ENCODE results near the gene RAET1G. TPM values are rescaled to one million over a fixed set of nuclear protein-coding genes. Genes with fewer than 3 reads are reported as not detected.

Gene RAET1G
- total and polyA plus RNA-seq, 9 of the 15 experiments (the other 6 are each of a cell fraction or from before 2014, with no cell fraction given), result 0.11 TPM; not detected in 8

DNA sequence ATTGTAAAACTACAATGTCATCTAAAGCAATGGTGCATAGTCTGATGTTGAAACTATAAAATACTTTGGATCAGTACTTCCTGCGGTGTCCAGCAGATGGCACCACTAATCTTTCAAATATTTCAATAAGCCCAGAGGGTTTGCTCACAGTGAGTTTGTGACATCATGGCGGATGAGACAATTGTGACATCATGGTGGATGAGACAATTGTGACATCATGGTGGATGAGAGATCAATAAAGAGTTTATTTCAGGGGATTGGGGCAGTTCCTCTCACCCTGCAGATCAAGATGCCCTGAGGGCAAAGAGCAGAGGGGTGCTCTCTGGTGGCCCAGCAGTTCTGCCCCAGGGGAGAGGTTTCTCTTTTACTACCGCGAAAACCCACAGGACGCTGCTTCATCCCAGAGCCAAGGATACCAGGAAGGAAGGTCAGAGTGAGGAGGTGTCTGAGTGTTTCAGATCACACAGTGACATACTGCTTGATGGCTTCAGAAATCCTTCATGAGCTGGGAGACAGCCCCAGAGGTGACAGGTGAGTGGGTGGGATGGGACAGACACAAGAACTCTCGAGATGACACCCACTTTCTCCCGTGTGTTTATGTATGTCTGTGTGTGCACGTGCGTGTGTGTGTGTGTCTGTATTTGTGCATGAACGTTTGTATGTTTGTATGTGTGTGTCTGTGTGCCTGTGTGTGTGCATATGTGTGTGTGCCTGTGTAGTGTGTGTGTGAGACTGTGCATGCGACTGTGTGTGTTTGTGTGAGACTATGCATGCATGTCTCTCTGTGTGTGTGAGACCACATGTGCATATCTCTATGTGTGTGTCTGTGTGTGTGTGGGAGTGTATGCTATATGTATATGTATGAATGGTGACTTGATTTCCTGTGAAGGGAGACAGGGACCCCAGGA lies 11.6 kb upstream of the RAET1G start (continued):
- TF ChIP-seq MYBL2 (IDR thresholded peaks at IDR 0.05; ENCODE audit: low read depth) (no peak), MYBL2 (CRISPR knock-in tag; IDR thresholded peaks at IDR 0.05; ENCODE audit: borderline replicate concordance) (no peak), KDM5B (IDR thresholded peaks at IDR 0.05; ENCODE audit: insufficient replicate concordance, low read depth, low read length) (no peak), PHF20 (IDR thresholded peaks at IDR 0.05; ENCODE audit: partially characterized antibody) (peak; percentile 29), KDM1A (IDR thresholded peaks at IDR 0.05) (peak in 1 of 2 experiments; percentile 70; a peak in 3 of 4 replicates), POLR2A (conservative IDR thresholded peaks at IDR 0.05) (no peak), SRSF1 (IDR thresholded peaks at IDR 0.05; ENCODE audit: low read depth, low read length) (no peak), SMAD3 (CRISPR knock-in tag; conservative IDR thresholded peaks at IDR 0.05) (no peak), ZC3H8 (IDR thresholded peaks at IDR 0.05) (no peak), PTRF (tag; IDR thresholded peaks at IDR 0.05) (no peak), SRSF9 (IDR thresholded peaks at IDR 0.05; ENCODE audit: borderline replicate concordance, low read depth, low read length) (no peak), ZNF830 (CRISPR knock-in tag; IDR thresholded peaks at IDR 0.05) (no peak), RCOR1 (IDR thresholded peaks at IDR 0.05; ENCODE audit: borderline replicate concordance in 1 of 2, low read depth in 2 of 2, low read length in 2 of 2) (peak in 1 of 2 experiments; percentile 76; a peak in 2 of 4 replicates), NEUROD1 (IDR thresholded peaks at IDR 0.05; ENCODE audit: borderline replicate concordance, low read depth, low read length, partially characterized antibody) (no peak), HNRNPK (IDR thresholded peaks at IDR 0.05; ENCODE audit: low read depth, low read length, poor library complexity, severe bottlenecking) (no peak), POLR2AphosphoS5 (IDR thresholded peaks at IDR 0.05; ENCODE audit: control insufficient read depth, insufficient read depth, low read depth, low read length) (no peak), CEBPB (tag; IDR thresholded peaks at IDR 0.05) (peak; percentile 96), DNMT1 (IDR thresholded peaks at IDR 0.05) (no peak), KDM4B (IDR thresholded peaks at IDR 0.05; ENCODE audit: borderline replicate concordance in 2 of 2, low read depth in 1 of 2) (no peak), PTBP1 (IDR thresholded peaks at IDR 0.05; ENCODE audit: low read depth, low read length) (no peak), ZNF217 (CRISPR knock-in tag; IDR thresholded peaks at IDR 0.05) (no peak), SMAD1 (IDR thresholded peaks at IDR 0.05; ENCODE audit: low read depth, low read length, partially characterized antibody) (no peak), LCOR (CRISPR knock-in tag; IDR thresholded peaks at IDR 0.05) (no peak), GTF2A2 (tag; IDR thresholded peaks at IDR 0.05) (no peak)
- TF ChIP-seq, protein P1, sequence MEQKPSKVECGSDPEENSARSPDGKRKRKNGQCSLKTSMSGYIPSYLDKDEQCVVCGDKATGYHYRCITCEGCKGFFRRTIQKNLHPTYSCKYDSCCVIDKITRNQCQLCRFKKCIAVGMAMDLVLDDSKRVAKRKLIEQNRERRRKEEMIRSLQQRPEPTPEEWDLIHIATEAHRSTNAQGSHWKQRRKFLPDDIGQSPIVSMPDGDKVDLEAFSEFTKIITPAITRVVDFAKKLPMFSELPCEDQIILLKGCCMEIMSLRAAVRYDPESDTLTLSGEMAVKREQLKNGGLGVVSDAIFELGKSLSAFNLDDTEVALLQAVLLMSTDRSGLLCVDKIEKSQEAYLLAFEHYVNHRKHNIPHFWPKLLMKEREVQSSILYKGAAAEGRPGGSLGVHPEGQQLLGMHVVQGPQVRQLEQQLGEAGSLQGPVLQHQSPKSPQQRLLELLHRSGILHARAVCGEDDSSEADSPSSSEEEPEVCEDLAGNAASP (IDR thresholded peaks at IDR 0.05), result no peak
- TF ChIP-seq, protein P2, sequence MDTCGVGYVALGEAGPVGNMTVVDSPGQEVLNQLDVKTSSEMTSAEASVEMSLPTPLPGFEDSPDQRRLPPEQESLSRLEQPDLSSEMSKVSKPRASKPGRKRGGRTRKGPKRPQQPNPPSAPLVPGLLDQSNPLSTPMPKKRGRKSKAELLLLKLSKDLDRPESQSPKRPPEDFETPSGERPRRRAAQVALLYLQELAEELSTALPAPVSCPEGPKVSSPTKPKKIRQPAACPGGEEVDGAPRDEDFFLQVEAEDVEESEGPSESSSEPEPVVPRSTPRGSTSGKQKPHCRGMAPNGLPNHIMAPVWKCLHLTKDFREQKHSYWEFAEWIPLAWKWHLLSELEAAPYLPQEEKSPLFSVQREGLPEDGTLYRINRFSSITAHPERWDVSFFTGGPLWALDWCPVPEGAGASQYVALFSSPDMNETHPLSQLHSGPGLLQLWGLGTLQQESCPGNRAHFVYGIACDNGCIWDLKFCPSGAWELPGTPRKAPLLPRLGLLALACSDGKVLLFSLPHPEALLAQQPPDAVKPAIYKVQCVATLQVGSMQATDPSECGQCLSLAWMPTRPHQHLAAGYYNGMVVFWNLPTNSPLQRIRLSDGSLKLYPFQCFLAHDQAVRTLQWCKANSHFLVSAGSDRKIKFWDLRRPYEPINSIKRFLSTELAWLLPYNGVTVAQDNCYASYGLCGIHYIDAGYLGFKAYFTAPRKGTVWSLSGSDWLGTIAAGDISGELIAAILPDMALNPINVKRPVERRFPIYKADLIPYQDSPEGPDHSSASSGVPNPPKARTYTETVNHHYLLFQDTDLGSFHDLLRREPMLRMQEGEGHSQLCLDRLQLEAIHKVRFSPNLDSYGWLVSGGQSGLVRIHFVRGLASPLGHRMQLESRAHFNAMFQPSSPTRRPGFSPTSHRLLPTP (IDR thresholded peaks at IDR 0.05; ENCODE audit: borderline replicate concordance, extremely low read depth, insufficient read length), result no peak
